Measurements from ENCODE around the gene PIANP.
A peak's percentile ranks its signal among the peaks of the same experiment; 100 is the strongest.

Gene PIANP

GRCh38 chr12:6667559-6668210 lies 32.9 kb downstream of the PIANP start:
- peak; percentile 49 for TF ChIP-seq CTCF (IDR thresholded peaks at IDR 0.05; ENCODE audit: control insufficient read depth, extremely low read depth, insufficient read depth)
- DNase-seq (ENCODE audit: low read depth), result no peak
- no peak overlapping the region for H3K4me3 ChIP-seq (ENCODE audit: low read depth, low read length)

DNA sequence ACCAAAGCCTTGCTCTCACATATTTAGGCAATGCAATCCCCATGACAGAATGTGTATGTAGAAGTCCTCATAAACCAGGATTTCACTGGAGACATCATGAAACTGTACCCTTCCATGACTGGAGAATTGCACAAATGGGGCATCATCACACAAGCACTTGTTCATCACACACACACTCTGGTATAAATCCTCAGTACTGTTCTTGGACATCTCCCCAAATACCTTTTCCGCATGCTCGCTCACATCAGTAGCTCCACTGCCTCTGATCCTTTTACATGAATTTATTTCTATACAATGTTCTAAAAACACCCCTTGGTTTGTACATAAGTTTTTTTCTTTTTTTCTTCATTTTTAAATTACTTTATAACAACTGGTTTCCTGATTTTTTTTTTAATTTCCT lies 34.4 kb downstream of the PIANP start:
- H3K4me3 ChIP-seq (ENCODE audit: low read depth, low read length), result no peak overlapping the region
- no peak for DNase-seq (ENCODE audit: low read depth)
- no peak for TF ChIP-seq CTCF (IDR thresholded peaks at IDR 0.05; ENCODE audit: control insufficient read depth, extremely low read depth, insufficient read depth)

- no peak for TF ChIP-seq CTCF (IDR thresholded peaks at IDR 0.05; ENCODE audit: control insufficient read depth, extremely low read depth, insufficient read depth)
- no peak overlapping the region for H3K4me3 ChIP-seq (ENCODE audit: low read depth, low read length)
- DNase-seq (ENCODE audit: low read depth), result no peak
Measured at GRCh38 chr12:6664902-6665301, 35.7 kb downstream of the PIANP start.

GRCh38 chr12:6662906-6663742 lies 37.5 kb downstream of the PIANP start, which contains the start of gene ING4:
ING4 (minus strand) TSS chr12:6663119; CDS start chr12:6663101, 18 bp downstream.
- peak within 1 kb of the TSS; percentile 90 for H3K4me3 ChIP-seq (ENCODE audit: low read depth, low read length)
- TF ChIP-seq CTCF (IDR thresholded peaks at IDR 0.05; ENCODE audit: control insufficient read depth, extremely low read depth, insufficient read depth), result no peak
- peak; percentile 98 for DNase-seq (ENCODE audit: low read depth)

- DNase-seq (ENCODE audit: low read depth), result no peak
- no peak for TF ChIP-seq CTCF (IDR thresholded peaks at IDR 0.05; ENCODE audit: control insufficient read depth, extremely low read depth, insufficient read depth)
- peak overlapping the region; percentile 90 for H3K4me3 ChIP-seq (ENCODE audit: low read depth, low read length)
Measured at GRCh38 chr12:6662602-6662905, 38.1 kb downstream of the PIANP start.

- TF ChIP-seq CTCF (IDR thresholded peaks at IDR 0.05; ENCODE audit: control insufficient read depth, extremely low read depth, insufficient read depth), result no peak
- no peak overlapping the region for H3K4me3 ChIP-seq (ENCODE audit: low read depth, low read length)
- DNase-seq (ENCODE audit: low read depth), result no peak
Measured at GRCh38 chr12:6653987-6654386, 46.6 kb downstream of the PIANP start.

All from LNCaP clone FGC (cell line).